Fibroblast of gingiva (primary cell): ENCODE results near the gene PPARG.
"Not testable (repeated sequence)": the region's sequence is repeated elsewhere in the genome, so short reads cannot be mapped to it uniquely, and the experiment has no call there.

Experiments
- DNase-seq: peaks from one replicate; pipeline ENCODE4 v3.0.0-alpha.2; 2011; ENCODE audit warnings: low read depth

Gene PPARG

GRCh38 chr3:12444582-12445471 is 156.0 kb downstream of the PPARG start:
- no peak for DNase-seq

- DNase-seq: no peak
Measured at GRCh38 chr3:12445523-12446240, 156.8 kb downstream of the PPARG start.

GRCh38 chr3:12446298-12446697 is 157.4 kb downstream of the PPARG start:
- DNase-seq: no peak

GRCh38 chr3:12447075-12447474 is 158.2 kb downstream of the PPARG start:
- no peak for DNase-seq

GRCh38 chr3:12448404-12449202 is 159.7 kb downstream of the PPARG start:
- DNase-seq: not testable (repeated sequence)

- DNase-seq: no peak
Measured at GRCh38 chr3:12449889-12450682, 161.2 kb downstream of the PPARG start.

- no peak for DNase-seq
Measured at GRCh38 chr3:12451481-12451880, 162.6 kb downstream of the PPARG start.

GRCh38 chr3:12451960-12452359 is 163.1 kb downstream of the PPARG start:
- DNase-seq: no peak

GRCh38 chr3:12452361-12453330 is 163.8 kb downstream of the PPARG start:
- DNase-seq: peak; percentile 50

GRCh38 chr3:12454076-12454815 is 165.4 kb downstream of the PPARG start:
- DNase-seq: no peak

- no peak for DNase-seq
Measured at GRCh38 chr3:12454816-12455121, 165.9 kb downstream of the PPARG start.

GRCh38 chr3:12455740-12456139 is 166.9 kb downstream of the PPARG start:
- no peak for DNase-seq

- no peak for DNase-seq
Measured at GRCh38 chr3:12456441-12456840, 167.6 kb downstream of the PPARG start.

GRCh38 chr3:12457380-12457779 is 168.5 kb downstream of the PPARG start:
- not testable (repeated sequence) for DNase-seq

- peak; percentile 57 for DNase-seq
Measured at GRCh38 chr3:12458901-12459300, 170.0 kb downstream of the PPARG start.

- DNase-seq: no peak
Measured at GRCh38 chr3:12460127-12460526, 171.3 kb downstream of the PPARG start.

GRCh38 chr3:12461097-12461649 is 172.3 kb downstream of the PPARG start:
- no peak for DNase-seq

- peak; percentile 51 for DNase-seq
Measured at GRCh38 chr3:12462159-12462947, 173.5 kb downstream of the PPARG start.

GRCh38 chr3:12463686-12464085 is 174.8 kb downstream of the PPARG start:
- no peak for DNase-seq
